Suppressor macrophage treated with lipopolysaccharide for 4 hours (primary cell): ENCODE results near the gene SIT1.
"Not testable (repeated sequence)": the region's sequence is repeated elsewhere in the genome, so short reads cannot be mapped to it uniquely, and the experiment has no call there.

ENCODE experiments used
- DNase-seq: peaks from one replicate; pipeline ENCODE4 v3.0.0-alpha.2; 2020

SIT1 gene

GRCh38 chr9:35635730-35636129 is 15.0 kb downstream of the SIT1 start:
- no peak for DNase-seq

- no peak for DNase-seq
These were observed 21.1 kb downstream of the SIT1 start for GRCh38 chr9:35629597-35629996.

GRCh38 chr9:35628389-35628991 is 22.2 kb downstream of the SIT1 start:
- DNase-seq: no peak

- DNase-seq: no peak
These were observed 23.2 kb downstream of the SIT1 start for GRCh38 chr9:35627575-35627974.

GRCh38 chr9:35619800-35620158 is 31.0 kb downstream of the SIT1 start:
- DNase-seq: no peak

GRCh38 chr9:35618854-35619799 is 31.6 kb downstream of the SIT1 start:
- peak; percentile 77 for DNase-seq

- DNase-seq: peak; percentile 71
These were observed 32.4 kb downstream of the SIT1 start, which contains the start of gene CD72 for GRCh38 chr9:35618325-35618727. Gene CD72, minus strand, starts transcription at chr9:35618413. Its CDS starts 110 bp downstream, at chr9:35618303.

- DNase-seq: no peak
These were observed 33.2 kb downstream of the SIT1 start for GRCh38 chr9:35617548-35617947.

GRCh38 chr9:35616681-35617459 is 33.9 kb downstream of the SIT1 start:
- DNase-seq: peak; percentile 80

- no peak for DNase-seq
These were observed 34.6 kb downstream of the SIT1 start for GRCh38 chr9:35615981-35616680.

- no peak for DNase-seq
These were observed 37.9 kb downstream of the SIT1 start for GRCh38 chr9:35612843-35613242.

- not testable (repeated sequence) for DNase-seq
These were observed 38.7 kb downstream of the SIT1 start for GRCh38 chr9:35612066-35612465.

GRCh38 chr9:35611230-35611797 is 39.4 kb downstream of the SIT1 start:
- DNase-seq: peak; percentile 69

GRCh38 chr9:35609820-35610163 is 40.9 kb downstream of the SIT1 start:
- no peak for DNase-seq

- DNase-seq: no peak
These were observed 41.5 kb downstream of the SIT1 start for GRCh38 chr9:35609001-35609819.

- DNase-seq: no peak
These were observed 42.5 kb downstream of the SIT1 start for GRCh38 chr9:35608221-35608620.

- DNase-seq: no peak
These were observed 44.0 kb downstream of the SIT1 start for GRCh38 chr9:35606726-35607125.

GRCh38 chr9:35606138-35606504 is 44.6 kb downstream of the SIT1 start:
- DNase-seq: no peak

- DNase-seq: no peak
These were observed 45.2 kb downstream of the SIT1 start for GRCh38 chr9:35605351-35606137.

GRCh38 chr9:35604578-35605350 is 46.0 kb downstream of the SIT1 start, which contains the start of gene TESK1:
Gene TESK1, plus strand, starts transcription at chr9:35605262. Its CDS starts 358 bp downstream, at chr9:35605620.
- peak; percentile 70 for DNase-seq
